SK-N-SH (cell line): ENCODE data around the gene TTK. TPM values are rescaled to one million over a fixed set of nuclear protein-coding genes. Genes with fewer than 3 reads are reported as not detected.
"Not testable (repeated sequence)": the region's sequence is repeated elsewhere in the genome, so short reads cannot be mapped to it uniquely, and the experiment has no call there.

ENCODE experiments used
- CTCF ChIA-PET: fragments of 300-600, 350-600 bp; formaldehyde crosslinking; extraction: SDS; loops from one replicate; lab custom pipeline; 2021; lab: Yijun Ruan, JAX
- POLR2A ChIA-PET: fragments of 350-600 bp; sonication (Branson Sonifier 250); formaldehyde crosslinking; extraction: SDS; loops from one replicate; lab custom pipeline; 2020; ENCODE audit warnings: antibody characterized with exemption, inconsistent platforms; lab: Yijun Ruan, JAX
- DNase-seq: peaks from one replicate; pipeline ENCODE4 v3.0.0; 2012
- H2AFZ ChIP-seq: fragments of 200-600 bp; sonication (generic); 2 replicates; pipeline ENCODE4 v1.8.1; 2016; ENCODE audit warnings: antibody characterized with exemption, mild to moderate bottlenecking, low read depth
- H3F3A ChIP-seq: fragments of 200-600 bp; sonication (generic); replicated peaks from 2 replicates; pipeline ENCODE3; 2016; ENCODE audit warnings: antibody characterized with exemption, mild to moderate bottlenecking; ENCODE audit not compliant: insufficient read depth
- H3K27ac ChIP-seq, 2 experiments: fragments of 200-500 bp in 1 of 2; fragments of 200-600 bp in 1 of 2; sonication (Bioruptor generic) in 1 of 2; sonication (generic), shearing (Covaris generic) in 1 of 2; 2 replicates each; pipeline versions ENCODE4 v1.5.1 to v1.6.1; 2014 to 2016; ENCODE audit warnings: low read depth in 2 of 2, inconsistent platforms in 1 of 2, low read length in 1 of 2, mild to moderate bottlenecking in 1 of 2, mixed read lengths in 1 of 2
- H3K27me3 ChIP-seq: fragments of 200-600 bp; sonication (generic), shearing (Covaris generic); 2 replicates; pipeline ENCODE4 v1.6.1; 2016; ENCODE audit warnings: mixed run types; ENCODE audit not compliant: insufficient read depth
- H3K36me3 ChIP-seq, 2 experiments: fragments of 200-500 bp in 1 of 2; fragments of 200-600 bp in 1 of 2; sonication (Bioruptor generic) in 1 of 2; sonication (generic) in 1 of 2; replicated peaks in 1 of 2; 2 replicates each; pipeline versions ENCODE3 to v1.5.1; 2014 to 2016; ENCODE audit warnings: low read length in 1 of 2, mild to moderate bottlenecking in 1 of 2; ENCODE audit not compliant: insufficient read depth in 2 of 2, control insufficient read depth in 1 of 2
- H3K4me1 ChIP-seq, 2 experiments: fragments of 200-500 bp in 1 of 2; fragments of 200-600 bp in 1 of 2; sonication (Bioruptor generic) in 1 of 2; sonication (generic), shearing (Covaris generic) in 1 of 2; 2 replicates each; pipeline versions ENCODE4 v1.5.1 to v1.6.1; 2014 to 2016; ENCODE audit warnings: low read depth in 1 of 2, low read length in 1 of 2, mixed run types in 1 of 2; ENCODE audit not compliant: insufficient read depth in 2 of 2, control insufficient read depth in 1 of 2
- H3K4me2 ChIP-seq: fragments of 200-600 bp; sonication (generic), shearing (Covaris generic); 2 replicates; pipeline ENCODE4 v1.6.1; 2017; ENCODE audit warnings: mixed run types
- H3K4me3 ChIP-seq, 2 experiments: fragments of 200-500 bp in 1 of 2; fragments of 200-600 bp in 1 of 2; sonication (Bioruptor generic) in 1 of 2; sonication (generic), shearing (Covaris generic) in 1 of 2; 2 replicates each; pipeline versions ENCODE4 v1.5.1 to v1.8.1; 2014 to 2016; ENCODE audit warnings: low read depth in 2 of 2, inconsistent platforms in 1 of 2, low read length in 1 of 2, mild to moderate bottlenecking in 1 of 2, mixed read lengths in 1 of 2, moderate library complexity in 1 of 2
- H3K79me2 ChIP-seq: fragments of 200-600 bp; sonication (generic); 2 replicates; pipeline ENCODE4 v1.8.1; 2017; ENCODE audit warnings: mild to moderate bottlenecking; ENCODE audit not compliant: insufficient read depth
- H3K9ac ChIP-seq: fragments of 200-600 bp; sonication (generic); 2 replicates; pipeline ENCODE4 v1.6.1; 2017; ENCODE audit warnings: mixed run types
- H3K9me2 ChIP-seq: fragments of 200-600 bp; sonication (generic); 2 replicates; pipeline ENCODE4 v1.6.1; 2017; ENCODE audit warnings: mixed run types
- H3K9me3 ChIP-seq: fragments of 200-600 bp; sonication (generic); 2 replicates; pipeline ENCODE4 v1.6.1; 2017; ENCODE audit warnings: mixed run types, mild to moderate bottlenecking, moderate library complexity
- H4K20me1 ChIP-seq: fragments of 200-600 bp; sonication (generic); 2 replicates; pipeline ENCODE4 v1.6.1; 2017; ENCODE audit warnings: mild to moderate bottlenecking, mixed run types; ENCODE audit not compliant: insufficient read depth
- MXI1 ChIP-seq: IDR thresholded peaks from 2 replicates; pipeline ENCODE4 v1.6.1; 2012; ENCODE audit warnings: mild to moderate bottlenecking, low read depth, low read length, improper control_type of control experiment
- SMC3 ChIP-seq: IDR thresholded peaks from 2 replicates; pipeline ENCODE4 v1.6.1; 2012; ENCODE audit warnings: low read depth, low read length, improper control_type of control experiment
- WGBS: methylation state at CpG from one replicate; pipeline ENCODE4 v1.1.6; 2017; ENCODE audit warnings: low lambda C conversion rate; 5-methylcytosine and 5-hydroxymethylcytosine counted together
- polyA plus RNA-seq, 3 experiments: library from polyadenylated mRNA; depleted of rRNA; stranded (reverse); fragments of >200 nt; gene quantifications; 2 replicates each; pipeline ENCODE4 v1.2.3, GENCODE V29; 2012
- TF ChIP-seq, protein P1 (sequence below): fragments of 150-350 bp; IDR thresholded peaks from 2 replicates; pipeline ENCODE4 v1.6.1; 2017; ENCODE audit warnings: antibody characterized with exemption, low read length, low read depth, borderline replicate concordance
- TF ChIP-seq, protein P2 (sequence below): fragments of 200-600 bp; sonication (generic); IDR thresholded peaks from 2 replicates; pipeline ENCODE4 v1.6.1; 2017; ENCODE audit warnings: antibody characterized with exemption, mild to moderate bottlenecking, moderate library complexity

Gene TTK
- polyA plus RNA-seq, 1 of the 3 experiments (the other 2 are of a cell fraction): 3.6 TPM

DNA sequence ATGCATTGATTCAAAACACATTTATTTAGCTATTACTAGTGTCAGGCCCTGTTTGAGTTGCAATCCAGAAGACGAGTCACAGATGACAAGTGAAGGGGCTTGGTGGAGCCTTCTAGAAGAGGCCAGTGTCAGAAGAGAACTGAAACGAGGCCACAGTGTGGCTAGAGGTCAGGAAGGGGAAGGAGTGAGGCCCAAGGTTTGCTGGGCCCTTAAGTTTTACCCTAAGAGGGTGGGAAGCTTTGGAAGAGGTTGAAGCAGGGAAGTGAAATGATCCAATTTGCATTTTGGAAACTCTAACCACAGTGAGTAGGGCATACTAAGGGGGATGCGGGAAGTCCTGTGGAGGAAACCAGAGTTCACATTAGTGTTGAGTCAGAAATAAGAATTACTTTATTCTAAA lies 25.0 kb downstream of the TTK start (continued):
- TF ChIP-seq, protein P1, sequence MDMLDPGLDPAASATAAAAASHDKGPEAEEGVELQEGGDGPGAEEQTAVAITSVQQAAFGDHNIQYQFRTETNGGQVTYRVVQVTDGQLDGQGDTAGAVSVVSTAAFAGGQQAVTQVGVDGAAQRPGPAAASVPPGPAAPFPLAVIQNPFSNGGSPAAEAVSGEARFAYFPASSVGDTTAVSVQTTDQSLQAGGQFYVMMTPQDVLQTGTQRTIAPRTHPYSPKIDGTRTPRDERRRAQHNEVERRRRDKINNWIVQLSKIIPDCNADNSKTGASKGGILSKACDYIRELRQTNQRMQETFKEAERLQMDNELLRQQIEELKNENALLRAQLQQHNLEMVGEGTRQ: no peak
- TF ChIP-seq, all 33 proteins: peak for 0

DNA sequence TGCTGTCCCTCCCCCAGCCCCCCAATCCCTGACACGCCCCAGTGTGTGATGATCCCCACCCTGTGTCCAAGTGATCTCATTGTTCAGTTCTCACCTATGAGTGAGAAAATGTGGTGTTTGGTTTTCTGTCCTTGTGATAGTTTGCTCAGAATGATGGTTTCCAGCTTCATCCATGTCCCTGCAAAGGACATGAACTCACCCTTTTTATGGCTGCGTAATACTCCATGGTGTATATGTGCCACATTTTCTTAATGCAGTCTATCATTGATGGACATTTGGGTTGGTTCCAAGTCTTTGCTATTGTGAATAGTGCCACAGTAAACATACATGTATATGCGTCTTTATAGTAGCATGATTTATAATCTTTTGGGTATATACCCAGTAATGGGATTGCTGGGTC lies 43.8 kb downstream of the TTK start:
- H3K4me1 ChIP-seq, H3K27ac ChIP-seq, H2AFZ ChIP-seq, H3K9ac ChIP-seq, H3K9me2 ChIP-seq, H3K9me3 ChIP-seq, H4K20me1 ChIP-seq, H3K79me2 ChIP-seq, H3K36me3 ChIP-seq, H3K4me3 ChIP-seq, H3F3A ChIP-seq, DNase-seq, H3K4me2 ChIP-seq, H3K27me3 ChIP-seq, POLR2A ChIA-PET: not testable (repeated sequence)
- WGBS: 98% methylated on average over 3 of the region's 3 CpGs
- CTCF ChIA-PET: interaction anchor here (1.0 kb wide), 1 partner anchor 99 kb away, joined by 4 read pairs; no protein-coding TSS in a partner anchor

DNA sequence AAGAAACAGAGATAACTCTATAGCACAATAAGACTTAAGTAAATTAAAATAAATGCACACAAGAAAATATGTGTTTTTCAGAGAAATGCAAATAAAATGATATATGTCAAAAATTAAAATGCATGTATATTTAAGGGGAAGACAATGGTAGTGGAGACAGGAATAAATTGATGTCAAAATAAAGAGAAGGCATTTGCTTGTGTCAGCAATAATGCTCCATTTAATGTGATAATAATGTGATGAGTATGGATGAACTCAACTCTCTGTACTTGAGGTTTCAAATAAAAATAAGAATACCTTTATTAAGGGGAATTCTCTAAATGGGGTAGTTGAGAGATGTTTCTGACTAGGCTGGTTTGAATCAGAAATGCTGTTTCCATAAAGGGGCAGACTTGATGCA lies 56.3 kb downstream of the TTK start:
- no peaks in the 10 kb centered on the region for H3K4me1 ChIP-seq
- no peaks in the 10 kb centered on the region for H3K9me3 ChIP-seq
- DNase-seq: no peak
- no peak overlapping the region for H3K4me2 ChIP-seq
- no peaks in the 10 kb centered on the region for H4K20me1 ChIP-seq
- no peak overlapping the region for H3K9ac ChIP-seq
- H3K36me3 ChIP-seq: no peaks in the 10 kb centered on the region
- no peak for TF ChIP-seq MXI1
- TF ChIP-seq SMC3: no peak
- TF ChIP-seq, protein P2, sequence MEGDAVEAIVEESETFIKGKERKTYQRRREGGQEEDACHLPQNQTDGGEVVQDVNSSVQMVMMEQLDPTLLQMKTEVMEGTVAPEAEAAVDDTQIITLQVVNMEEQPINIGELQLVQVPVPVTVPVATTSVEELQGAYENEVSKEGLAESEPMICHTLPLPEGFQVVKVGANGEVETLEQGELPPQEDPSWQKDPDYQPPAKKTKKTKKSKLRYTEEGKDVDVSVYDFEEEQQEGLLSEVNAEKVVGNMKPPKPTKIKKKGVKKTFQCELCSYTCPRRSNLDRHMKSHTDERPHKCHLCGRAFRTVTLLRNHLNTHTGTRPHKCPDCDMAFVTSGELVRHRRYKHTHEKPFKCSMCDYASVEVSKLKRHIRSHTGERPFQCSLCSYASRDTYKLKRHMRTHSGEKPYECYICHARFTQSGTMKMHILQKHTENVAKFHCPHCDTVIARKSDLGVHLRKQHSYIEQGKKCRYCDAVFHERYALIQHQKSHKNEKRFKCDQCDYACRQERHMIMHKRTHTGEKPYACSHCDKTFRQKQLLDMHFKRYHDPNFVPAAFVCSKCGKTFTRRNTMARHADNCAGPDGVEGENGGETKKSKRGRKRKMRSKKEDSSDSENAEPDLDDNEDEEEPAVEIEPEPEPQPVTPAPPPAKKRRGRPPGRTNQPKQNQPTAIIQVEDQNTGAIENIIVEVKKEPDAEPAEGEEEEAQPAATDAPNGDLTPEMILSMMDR: no peak
- no peak overlapping the region for H3K27ac ChIP-seq
- no peak overlapping the region for H3K4me3 ChIP-seq
- ChIA-PET CTCF (no interaction called here), POLR2A (no interaction called here)
- H3K27me3 ChIP-seq: no peaks in the 10 kb centered on the region
- H3K9me2 ChIP-seq: no peaks in the 10 kb centered on the region
- no peaks in the 10 kb centered on the region for H3F3A ChIP-seq
- H2AFZ ChIP-seq: no peak overlapping the region
- H3K79me2 ChIP-seq: no peaks in the 10 kb centered on the region

DNA sequence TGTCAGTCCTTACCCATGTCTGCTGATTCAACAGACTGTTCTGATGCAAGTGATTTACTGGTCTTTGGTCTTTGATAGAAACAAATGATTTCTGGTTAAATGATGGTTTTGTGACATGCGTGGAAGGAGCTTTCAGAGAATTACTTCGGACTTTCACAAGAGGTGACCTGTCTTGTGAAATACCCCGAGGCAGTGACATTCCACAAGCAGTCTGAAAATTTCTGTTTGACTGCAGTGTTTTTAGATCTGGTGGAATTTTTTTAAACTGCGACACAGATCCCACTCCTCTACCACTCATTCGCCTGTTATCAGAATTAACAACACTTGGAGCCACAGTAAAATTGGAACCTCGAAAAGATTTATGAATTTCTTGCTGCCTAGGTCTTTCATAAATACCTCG lies 63.7 kb downstream of the TTK start:
- H3K27me3 ChIP-seq: not testable (repeated sequence)
- 52% methylated on average over 7 of the region's 7 CpGs for WGBS

DNA sequence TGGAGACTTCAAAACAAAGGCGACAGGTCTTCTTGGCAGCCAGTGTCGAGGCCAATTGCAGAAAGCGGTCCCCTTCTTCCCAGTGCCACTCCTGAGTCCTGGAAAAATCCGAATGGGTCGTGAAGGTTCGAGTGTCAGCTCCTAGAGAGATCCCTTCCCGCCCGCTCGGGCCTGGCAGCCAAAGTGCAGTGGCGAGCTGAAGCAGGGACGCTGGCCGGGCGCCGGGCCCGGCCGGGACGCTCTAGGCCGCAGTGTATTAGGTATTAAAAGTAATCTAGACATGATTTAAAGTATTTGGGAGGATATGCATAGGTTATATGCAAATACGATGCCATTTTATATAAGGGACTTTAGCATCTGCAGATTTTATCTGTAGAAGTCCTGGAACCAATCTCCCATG lies 66.0 kb downstream of the TTK start:
- H3K9me2 ChIP-seq, H3K4me2 ChIP-seq, H3K9ac ChIP-seq, H3K79me2 ChIP-seq, POLR2A ChIA-PET, H3K4me1 ChIP-seq, CTCF ChIA-PET, H2AFZ ChIP-seq, H3F3A ChIP-seq, H3K27me3 ChIP-seq, DNase-seq, H3K36me3 ChIP-seq, H3K9me3 ChIP-seq, H3K4me3 ChIP-seq, H3K27ac ChIP-seq, H4K20me1 ChIP-seq: not testable (repeated sequence)
- 73% methylated on average over 19 of the region's 19 CpGs for WGBS

More for the DNA sequence above, 63.7 kb downstream of the TTK start:
- H3K27ac ChIP-seq, H3K9me2 ChIP-seq, H3K9ac ChIP-seq, H3K36me3 ChIP-seq, H3K4me2 ChIP-seq, H4K20me1 ChIP-seq, CTCF ChIA-PET, DNase-seq, H2AFZ ChIP-seq, H3K4me3 ChIP-seq, H3K79me2 ChIP-seq, POLR2A ChIA-PET, H3K4me1 ChIP-seq, H3K9me3 ChIP-seq, H3F3A ChIP-seq: not testable (repeated sequence)
